SIG-M5 (cell line): Measurements from ENCODE around the gene TNFSF9.
"Not testable (repeated sequence)": the region's sequence is repeated elsewhere in the genome, so short reads cannot be mapped to it uniquely, and the experiment has no call there.

Experiments
- DNase-seq: peaks from one replicate; lab custom pipeline; 2025; lab: John Stamatoyannopoulos, UW

The TNFSF9 gene

GRCh38 chr19:6508028-6508771 lies 22.6 kb upstream of the TNFSF9 start:
- not testable (repeated sequence) for DNase-seq

- DNase-seq, result no peak
Measured at GRCh38 chr19:6509118-6509971, 21.5 kb upstream of the TNFSF9 start.

- no peak for DNase-seq
Measured at GRCh38 chr19:6510618-6511017, 20.2 kb upstream of the TNFSF9 start.

GRCh38 chr19:6514089-6514488 lies 16.7 kb upstream of the TNFSF9 start:
- no peak for DNase-seq

- no peak for DNase-seq
Measured at GRCh38 chr19:6514926-6515544, 15.8 kb upstream of the TNFSF9 start.

- peak; percentile 79 for DNase-seq
Measured at GRCh38 chr19:6516018-6516658, 14.7 kb upstream of the TNFSF9 start.

GRCh38 chr19:6516659-6517291 lies 14.1 kb upstream of the TNFSF9 start:
- DNase-seq, result peak; percentile 41

GRCh38 chr19:6518145-6518911 lies 12.5 kb upstream of the TNFSF9 start:
- DNase-seq, result no peak

- no peak for DNase-seq
Measured at GRCh38 chr19:6519289-6519688, 11.5 kb upstream of the TNFSF9 start.

GRCh38 chr19:6521718-6522646 lies 8.8 kb upstream of the TNFSF9 start:
- peak; percentile 86 for DNase-seq

- no peak for DNase-seq
Measured at GRCh38 chr19:6522712-6523111, 8.1 kb upstream of the TNFSF9 start.

- no peak for DNase-seq
Measured at GRCh38 chr19:6524311-6524710, 6.5 kb upstream of the TNFSF9 start.

- no peak for DNase-seq
Measured at GRCh38 chr19:6527893-6528543, 2.8 kb upstream of the TNFSF9 start.

GRCh38 chr19:6528544-6529121 lies 2.2 kb upstream of the TNFSF9 start:
- no peak for DNase-seq

GRCh38 chr19:6529351-6529750 lies 1.5 kb upstream of the TNFSF9 start:
- no peak for DNase-seq

- no peak for DNase-seq
Measured at GRCh38 chr19:6529937-6530385, 865 bp upstream of the TNFSF9 start.

GRCh38 chr19:6531163-6531955 lies 533 bp downstream of the TNFSF9 start:
- no peak for DNase-seq

GRCh38 chr19:6531956-6532243 lies 1.1 kb downstream of the TNFSF9 start:
- no peak for DNase-seq
